ENCODE results near the gene NXT2. TPM values are rescaled to one million over a fixed set of nuclear protein-coding genes. Genes with fewer than 3 reads are reported as not detected.
"Not testable (repeated sequence)": the region's sequence is repeated elsewhere in the genome, so short reads cannot be mapped to it uniquely, and the experiment has no call there.

The NXT2 gene
- polyA plus RNA-seq, 1 experiment: 3.5 TPM

GRCh38 chrX:109534933-109535332, 1.7 kb upstream of the NXT2 start:
- TF ChIP-seq, protein P1, sequence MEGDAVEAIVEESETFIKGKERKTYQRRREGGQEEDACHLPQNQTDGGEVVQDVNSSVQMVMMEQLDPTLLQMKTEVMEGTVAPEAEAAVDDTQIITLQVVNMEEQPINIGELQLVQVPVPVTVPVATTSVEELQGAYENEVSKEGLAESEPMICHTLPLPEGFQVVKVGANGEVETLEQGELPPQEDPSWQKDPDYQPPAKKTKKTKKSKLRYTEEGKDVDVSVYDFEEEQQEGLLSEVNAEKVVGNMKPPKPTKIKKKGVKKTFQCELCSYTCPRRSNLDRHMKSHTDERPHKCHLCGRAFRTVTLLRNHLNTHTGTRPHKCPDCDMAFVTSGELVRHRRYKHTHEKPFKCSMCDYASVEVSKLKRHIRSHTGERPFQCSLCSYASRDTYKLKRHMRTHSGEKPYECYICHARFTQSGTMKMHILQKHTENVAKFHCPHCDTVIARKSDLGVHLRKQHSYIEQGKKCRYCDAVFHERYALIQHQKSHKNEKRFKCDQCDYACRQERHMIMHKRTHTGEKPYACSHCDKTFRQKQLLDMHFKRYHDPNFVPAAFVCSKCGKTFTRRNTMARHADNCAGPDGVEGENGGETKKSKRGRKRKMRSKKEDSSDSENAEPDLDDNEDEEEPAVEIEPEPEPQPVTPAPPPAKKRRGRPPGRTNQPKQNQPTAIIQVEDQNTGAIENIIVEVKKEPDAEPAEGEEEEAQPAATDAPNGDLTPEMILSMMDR (IDR thresholded peaks at IDR 0.05; ENCODE audit: insufficient read depth, low read depth, low read length): no peak
- CTCF ChIA-PET: no interaction called here
- H3K4me3 ChIP-seq (ENCODE audit: low read depth, low read length): no peak overlapping the region

DNA sequence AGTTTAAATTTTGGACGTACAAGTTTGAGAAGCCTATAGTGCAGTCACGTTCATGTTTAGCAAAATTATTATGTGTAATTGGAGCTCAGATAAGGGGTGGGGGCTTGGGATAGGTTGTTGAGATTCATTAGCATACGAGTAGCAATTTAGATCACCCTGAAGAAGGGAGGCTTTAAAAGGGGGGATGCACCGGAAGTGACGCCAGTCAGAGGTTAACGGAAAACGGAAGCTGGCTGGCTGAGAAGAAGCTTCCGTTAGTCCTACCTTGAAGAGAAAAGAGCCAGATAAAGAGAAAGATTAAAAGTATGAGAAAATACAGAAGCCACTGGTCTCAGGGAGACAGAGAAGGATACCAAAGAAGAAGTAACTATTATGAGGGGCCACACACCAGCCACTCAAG, 1.1 kb upstream of the NXT2 start:
- ChIA-PET CTCF (no interaction called here), POLR2A (no interaction called here)
- Histone ChIP-seq H3K36me3 (ENCODE audit: control insufficient read depth, insufficient read depth, low read length) (no peaks in the 10 kb centered on the region), H3K27me3 (ENCODE audit: control insufficient read depth, insufficient read depth, low read length) (no peaks in the 10 kb centered on the region), H3K4me3 (ENCODE audit: low read depth, low read length) (peak overlapping the region; percentile 3; the same call in 1 of the 2 replicates)
- no peak for DNase-seq (ENCODE audit: low read depth)
- TF ChIP-seq, protein P1 (IDR thresholded peaks at IDR 0.05; ENCODE audit: insufficient read depth, low read depth, low read length): no peak

More at GRCh38 chrX:109534933-109535332, 1.7 kb upstream of the NXT2 start:
- Histone ChIP-seq H3K36me3 (ENCODE audit: control insufficient read depth, insufficient read depth, low read length) (no peaks in the 10 kb centered on the region), H3K27me3 (ENCODE audit: control insufficient read depth, insufficient read depth, low read length) (no peaks in the 10 kb centered on the region)
- DNase-seq (ENCODE audit: low read depth): no peak
- POLR2A ChIA-PET: no interaction called here

DNA sequence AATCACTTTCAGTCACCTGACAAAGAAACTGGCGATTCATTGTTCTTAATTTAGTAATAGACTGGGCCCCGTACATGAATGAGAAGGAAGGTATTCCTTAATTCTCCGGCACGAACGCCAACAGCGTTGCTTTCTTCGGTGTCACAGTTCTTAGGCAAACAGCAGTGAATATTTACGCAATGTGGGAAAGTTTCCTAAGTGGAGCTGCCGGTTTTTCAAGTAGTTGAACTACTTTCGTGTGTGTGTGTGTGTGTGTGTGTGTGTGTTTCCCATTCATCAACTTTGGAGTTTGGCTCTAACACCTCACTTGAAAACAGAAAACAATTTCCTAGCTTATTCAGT, 651 bp downstream of the NXT2 start:
- POLR2A ChIA-PET: interaction anchor here (0.6 kb wide), 2 partner anchors 119 to 308 kb away, joined by 5 read pairs; no protein-coding TSS in a partner anchor

DNA sequence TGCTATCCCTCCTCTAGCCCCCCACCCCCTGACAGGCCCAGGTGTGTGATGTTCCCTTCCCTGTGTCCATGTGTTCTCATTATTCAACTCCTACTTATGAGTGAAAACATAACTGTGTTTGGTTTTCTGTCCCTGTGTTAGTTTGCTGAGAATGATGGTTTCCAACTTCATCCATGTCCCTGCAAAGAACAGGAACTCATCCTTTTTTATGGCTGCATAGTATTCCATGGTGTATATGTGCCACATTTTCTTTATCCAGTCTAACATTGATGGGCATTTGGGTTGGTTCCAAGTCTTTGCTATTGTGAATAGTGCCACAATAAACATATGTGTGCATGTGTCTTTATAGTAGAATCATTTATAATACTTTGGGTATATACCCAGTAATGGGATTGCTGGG, 2.4 kb downstream of the NXT2 start:
- H3K36me3 ChIP-seq (ENCODE audit: control insufficient read depth, insufficient read depth, low read length); DNase-seq (ENCODE audit: low read depth); H3K4me3 ChIP-seq (ENCODE audit: low read depth, low read length); CTCF ChIA-PET; POLR2A ChIA-PET; H3K27me3 ChIP-seq (ENCODE audit: control insufficient read depth, insufficient read depth, low read length): not testable (repeated sequence)

More for the DNA sequence above, 651 bp downstream of the NXT2 start:
- H3K36me3 ChIP-seq (ENCODE audit: control insufficient read depth, insufficient read depth, low read length): no peaks in the 10 kb centered on the region
- peak; percentile 4 for DNase-seq (ENCODE audit: low read depth)
- CTCF ChIA-PET: no interaction called here
- TF ChIP-seq, protein P1 (IDR thresholded peaks at IDR 0.05; ENCODE audit: insufficient read depth, low read depth, low read length): no peak
- H3K4me3 ChIP-seq (ENCODE audit: low read depth, low read length): peak overlapping the region; percentile 65
- H3K27me3 ChIP-seq (ENCODE audit: control insufficient read depth, insufficient read depth, low read length): no peaks in the 10 kb centered on the region

DNA sequence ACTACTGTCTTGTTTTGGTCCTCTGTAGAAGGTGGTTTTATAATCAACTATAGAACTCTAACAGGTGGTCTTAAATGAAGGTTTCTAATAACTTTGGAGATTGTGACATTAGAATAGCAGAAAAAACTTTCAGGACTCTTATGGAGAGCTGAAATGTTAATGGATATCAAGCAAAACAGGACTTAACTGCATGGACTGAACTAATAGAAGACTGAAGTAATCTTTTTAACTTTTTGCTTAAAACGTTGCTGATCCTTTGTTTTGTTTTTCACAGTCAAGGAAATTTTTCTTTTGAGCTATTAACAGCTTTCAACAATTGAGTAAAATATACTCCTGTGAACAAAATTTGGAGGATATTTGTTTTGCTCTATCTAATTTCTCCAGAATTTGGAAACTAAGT, 17.2 kb downstream of the NXT2 start:
- H3K4me3 ChIP-seq (ENCODE audit: low read depth, low read length): no peak overlapping the region
- peaks cover 1% of the 10 kb centered on the region; the same call in 1 of the 2 replicates for H3K27me3 ChIP-seq (ENCODE audit: control insufficient read depth, insufficient read depth, low read length)
- CTCF ChIA-PET: no interaction called here
- POLR2A ChIA-PET: no interaction called here
- H3K36me3 ChIP-seq (ENCODE audit: control insufficient read depth, insufficient read depth, low read length): no peaks in the 10 kb centered on the region
- TF ChIP-seq, protein P1 (IDR thresholded peaks at IDR 0.05; ENCODE audit: insufficient read depth, low read depth, low read length): no peak
- DNase-seq (ENCODE audit: low read depth): no peak

GRCh38 chrX:109576083-109576482, 39.4 kb downstream of the NXT2 start:
- H3K36me3 ChIP-seq (ENCODE audit: control insufficient read depth, insufficient read depth, low read length); H3K4me3 ChIP-seq (ENCODE audit: low read depth, low read length); CTCF ChIA-PET; H3K27me3 ChIP-seq (ENCODE audit: control insufficient read depth, insufficient read depth, low read length); DNase-seq (ENCODE audit: low read depth); POLR2A ChIA-PET: not testable (repeated sequence)

Measured in BJ (cell line).